Activated CD8-positive, alpha-beta memory T cell treated with anti-CD3 and anti-CD28 coated beads for 48 hours (primary cell): ENCODE results near the gene PHF21A.
"Not testable (repeated sequence)": the region's sequence is repeated elsewhere in the genome, so short reads cannot be mapped to it uniquely, and the experiment has no call there.

Experiments
- DNase-seq, 3 experiments: peaks; one replicate each; pipeline ENCODE4 v3.0.0-alpha.2; 2020; ENCODE audit warnings: low read depth in 2 of 3, low spot score in 2 of 3

The PHF21A gene

GRCh38 chr11:46038529-46038928 lies 82.7 kb downstream of the PHF21A start:
- no peak for DNase-seq

DNA sequence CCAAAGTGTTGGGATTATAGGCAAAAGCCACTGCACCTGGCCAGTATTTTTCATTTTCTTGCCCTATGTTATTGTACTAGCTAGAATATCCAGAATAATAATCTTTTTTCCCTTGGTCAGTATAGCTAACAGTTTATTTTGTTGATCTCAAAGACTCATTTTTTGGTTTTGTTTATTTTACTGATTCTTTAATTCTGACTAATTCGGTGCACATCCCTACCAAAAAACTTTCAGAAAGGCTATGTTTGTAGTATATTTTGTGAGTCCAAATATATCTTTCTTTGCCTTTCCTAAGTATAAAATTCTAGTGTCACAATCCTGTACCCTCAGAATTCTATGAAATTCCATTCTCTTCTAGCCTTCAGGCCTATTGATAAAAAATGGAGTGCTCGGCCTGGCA lies 84.3 kb downstream of the PHF21A start:
- no peak for DNase-seq

GRCh38 chr11:46036009-46036408 lies 85.2 kb downstream of the PHF21A start:
- DNase-seq: no peak

DNA sequence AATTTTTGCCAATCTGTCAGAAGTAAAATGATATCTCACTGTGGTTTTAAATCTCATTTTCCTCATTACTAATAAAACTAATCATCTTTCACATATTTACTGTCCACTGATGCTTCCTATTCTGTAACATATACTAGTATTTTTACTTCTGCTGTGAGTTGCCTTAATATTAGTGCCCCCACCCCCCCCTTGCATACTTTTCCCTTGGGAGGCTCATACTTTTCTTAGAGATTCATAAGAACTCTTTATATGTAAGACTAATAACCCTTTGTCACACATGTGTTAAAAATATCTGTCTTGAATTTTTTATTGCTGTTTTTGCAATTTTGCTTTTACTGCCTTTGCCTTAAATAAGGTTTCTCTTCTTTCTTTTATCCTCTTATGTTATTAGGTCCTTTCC lies 87.2 kb downstream of the PHF21A start:
- no peak for DNase-seq

- no peak for DNase-seq
These were observed 94.5 kb downstream of the PHF21A start for GRCh38 chr11:46026606-46027293.

DNA sequence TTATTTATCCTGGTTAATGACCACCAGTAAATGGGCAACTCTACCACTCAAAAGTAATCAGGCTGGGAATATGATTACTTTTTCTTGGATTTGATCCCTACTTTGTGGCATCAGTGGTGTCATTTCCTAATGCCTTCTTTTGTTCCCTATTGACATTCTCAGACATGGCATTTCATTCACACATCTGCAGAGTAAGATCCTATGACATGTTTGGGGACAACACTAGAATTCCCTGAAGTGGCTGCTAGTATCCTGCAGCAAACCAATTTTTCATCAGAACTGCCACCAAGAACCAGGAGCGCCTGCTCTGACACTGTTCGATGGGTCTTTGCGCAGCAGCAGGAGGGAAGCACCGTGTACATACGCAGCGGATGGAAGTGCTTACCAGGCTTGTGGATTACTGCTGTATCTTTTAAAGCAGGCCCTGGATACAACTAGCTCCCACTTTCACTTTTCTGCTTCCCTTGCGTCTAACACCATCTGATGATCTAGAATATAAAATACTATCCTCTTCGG lies 101.1 kb downstream of the PHF21A start:
- no peak for DNase-seq

DNA sequence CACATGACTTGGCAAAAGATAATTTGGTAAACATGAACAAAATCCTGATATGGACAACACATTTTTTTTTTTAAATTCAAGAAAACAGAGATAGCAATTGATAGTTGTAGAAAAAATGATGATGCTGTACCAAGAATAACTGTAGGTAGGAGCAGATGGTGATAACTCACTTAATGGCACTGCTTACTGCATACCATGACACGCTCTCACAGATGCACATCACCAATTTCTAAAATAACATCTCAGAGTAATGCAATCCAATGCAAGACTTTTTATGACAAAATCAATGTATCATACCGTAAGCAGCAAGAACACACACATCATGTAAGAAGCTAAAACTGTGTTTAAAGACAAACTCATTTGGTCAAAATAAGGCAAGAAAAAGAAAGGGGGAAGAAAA lies 102.6 kb downstream of the PHF21A start:
- DNase-seq: no peak

GRCh38 chr11:46017341-46017740 lies 103.9 kb downstream of the PHF21A start:
- DNase-seq: no peak

- no peak for DNase-seq
These were observed 105.3 kb downstream of the PHF21A start for GRCh38 chr11:46015941-46016340.

GRCh38 chr11:46014168-46014567 lies 107.1 kb downstream of the PHF21A start:
- not testable (repeated sequence) for DNase-seq

DNA sequence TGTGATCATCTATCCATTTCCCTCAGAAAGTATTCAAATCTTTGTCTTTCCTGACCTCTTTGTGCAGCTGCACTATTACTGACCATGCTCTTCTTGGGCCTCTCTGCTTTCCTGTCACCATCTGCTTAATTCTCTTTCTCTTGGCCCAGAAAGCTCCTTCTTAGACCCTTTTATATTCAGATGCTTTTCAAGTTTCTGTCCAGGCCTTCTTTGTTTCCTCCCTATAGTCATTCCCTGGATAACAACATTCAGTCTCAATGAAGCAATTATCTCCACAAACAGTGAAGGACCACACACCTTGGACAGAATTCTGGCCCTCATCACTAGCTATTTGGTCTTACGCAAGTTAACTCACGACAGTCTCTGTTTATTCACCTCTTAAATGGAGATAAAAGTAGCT lies 109.1 kb downstream of the PHF21A start:
- DNase-seq: no peak

GRCh38 chr11:46010100-46010499 lies 111.2 kb downstream of the PHF21A start:
- DNase-seq: no peak

GRCh38 chr11:46009647-46010046 lies 111.6 kb downstream of the PHF21A start:
- DNase-seq: no peak

DNA sequence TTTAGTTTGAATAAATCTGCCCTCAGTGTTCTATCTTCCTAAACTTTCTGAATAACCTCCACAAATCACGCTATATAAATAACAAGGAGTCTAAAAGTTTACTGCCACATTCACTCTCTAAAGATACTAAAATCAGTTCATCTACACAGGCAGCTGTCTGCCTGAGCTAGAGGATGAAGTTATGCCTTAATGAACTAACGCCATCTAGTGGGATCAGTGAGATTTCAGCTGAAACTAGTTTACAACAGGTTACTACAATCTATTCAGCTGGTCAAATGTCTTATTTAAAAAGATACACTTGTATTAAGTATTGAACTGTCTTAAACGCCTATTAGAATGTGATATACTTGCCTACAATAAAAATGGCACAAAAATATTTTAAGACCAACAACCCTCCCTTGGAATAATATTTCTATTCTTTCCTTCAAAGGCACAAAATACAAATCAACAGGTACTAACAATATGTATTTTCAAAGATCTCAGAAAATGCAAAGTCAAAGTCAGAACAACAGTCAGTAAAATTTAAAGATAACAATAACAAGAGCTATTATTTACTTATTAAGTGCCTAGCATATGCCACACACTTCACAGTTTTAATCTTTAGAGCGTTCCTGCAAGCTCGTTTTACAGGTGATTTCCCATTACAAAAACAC lies 114.7 kb downstream of the PHF21A start:
- DNase-seq: no peak

GRCh38 chr11:46003572-46003971 lies 117.7 kb downstream of the PHF21A start:
- DNase-seq: no peak

- DNase-seq: no peak
These were observed 119.1 kb downstream of the PHF21A start for GRCh38 chr11:46002189-46002588.

GRCh38 chr11:46001448-46001914 lies 119.8 kb downstream of the PHF21A start:
- DNase-seq: no peak

- no peak for DNase-seq
These were observed 123.7 kb downstream of the PHF21A start for GRCh38 chr11:45997599-45997998.

DNA sequence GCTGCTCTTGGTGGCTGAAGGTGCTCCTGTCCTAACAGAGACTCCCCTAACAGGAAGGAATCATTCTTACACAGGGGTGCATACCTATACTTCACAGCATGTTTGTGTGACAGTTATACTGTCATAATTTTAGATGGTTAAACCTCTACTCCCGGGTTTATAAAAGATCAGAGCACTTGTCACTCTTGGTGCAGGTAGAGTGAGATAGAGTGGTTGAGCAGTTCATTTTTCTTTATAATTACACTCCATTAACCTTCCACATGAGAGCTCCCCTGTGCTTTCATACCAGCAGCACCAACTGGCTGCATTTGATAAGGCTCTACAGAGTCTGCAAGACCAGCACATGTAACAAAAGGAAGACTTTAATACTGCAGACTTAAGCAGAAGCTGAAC lies 125.9 kb downstream of the PHF21A start:
- no peak for DNase-seq

GRCh38 chr11:45994371-45995341 lies 126.6 kb downstream of the PHF21A start:
- DNase-seq: no peak

DNA sequence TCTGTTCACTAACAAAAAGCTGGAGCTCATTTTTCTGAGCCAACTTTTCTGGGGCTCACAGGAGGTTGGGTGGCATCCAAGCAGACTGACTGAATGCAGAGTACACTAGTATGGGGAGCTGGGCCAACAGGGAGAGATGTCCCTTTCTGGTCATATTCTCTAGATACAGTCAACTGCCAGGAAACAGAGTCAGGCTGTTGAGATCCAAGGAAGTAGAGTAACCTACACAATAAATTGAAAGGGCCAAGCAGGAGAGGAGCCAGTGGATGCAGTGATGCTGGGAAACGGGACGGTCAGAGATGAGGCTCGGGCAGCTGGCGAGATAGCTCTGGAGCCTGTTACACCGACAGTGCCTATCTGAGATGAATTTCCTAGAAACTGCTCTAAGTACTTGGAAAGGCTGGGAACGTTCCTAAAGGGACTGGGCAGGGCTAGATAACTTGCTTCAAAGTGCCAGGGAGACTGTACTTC lies 127.7 kb downstream of the PHF21A start:
- DNase-seq: no peak
